HG03139 (cell line): Measurements from ENCODE around the gene MPG.

Source experiments
- ATAC-seq: cut with Tn5 transposase; IDR thresholded peaks from one replicate; pipeline ENCODE4 v1.9.1; 2021; ENCODE audit not compliant: unreplicated experiment

The MPG gene

GRCh38 chr16:83060-83603 lies 5.1 kb downstream of the MPG start:
- no peak for ATAC-seq

DNA sequence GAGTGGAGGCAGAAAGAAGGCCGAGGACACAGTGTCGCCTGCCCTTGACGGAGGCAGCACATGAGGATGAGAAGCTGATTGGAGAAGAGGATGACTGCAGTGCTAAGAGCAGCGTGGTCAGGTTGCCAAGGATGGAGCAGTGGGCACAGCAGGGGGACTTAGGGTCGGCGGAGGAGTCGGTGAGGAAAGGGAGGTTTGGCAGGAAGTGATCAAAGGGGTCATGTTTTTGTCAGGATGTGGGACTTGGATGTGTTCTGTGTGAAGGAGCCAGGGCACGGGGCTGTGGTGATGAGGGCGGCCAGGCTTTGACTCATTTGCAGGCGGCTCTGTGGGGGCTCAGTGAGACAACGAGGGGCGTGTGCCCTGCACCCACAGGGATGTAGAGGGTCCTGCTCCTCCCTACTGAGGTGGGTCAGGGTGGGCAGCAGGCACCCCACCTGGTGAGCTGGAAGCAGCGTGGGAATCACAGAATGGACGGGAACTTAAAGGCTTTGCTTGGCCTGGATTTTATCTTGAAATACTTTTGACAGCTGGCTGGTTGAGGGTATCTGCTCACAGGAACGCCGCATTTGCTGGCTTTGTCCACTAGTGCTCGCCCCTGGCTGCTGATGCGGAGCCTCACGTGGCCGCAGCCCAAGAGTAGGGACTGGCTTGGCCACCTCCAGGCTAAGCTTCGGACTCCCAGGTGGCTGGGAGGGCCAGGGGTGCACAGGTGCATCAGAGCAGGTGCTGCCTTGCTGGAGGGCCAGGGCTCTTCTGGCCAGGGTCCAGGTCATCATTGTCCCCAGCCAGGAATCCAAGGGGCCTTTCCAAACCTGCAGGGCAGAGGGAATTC lies 6.0 kb downstream of the MPG start:
- ATAC-seq = no peak

DNA sequence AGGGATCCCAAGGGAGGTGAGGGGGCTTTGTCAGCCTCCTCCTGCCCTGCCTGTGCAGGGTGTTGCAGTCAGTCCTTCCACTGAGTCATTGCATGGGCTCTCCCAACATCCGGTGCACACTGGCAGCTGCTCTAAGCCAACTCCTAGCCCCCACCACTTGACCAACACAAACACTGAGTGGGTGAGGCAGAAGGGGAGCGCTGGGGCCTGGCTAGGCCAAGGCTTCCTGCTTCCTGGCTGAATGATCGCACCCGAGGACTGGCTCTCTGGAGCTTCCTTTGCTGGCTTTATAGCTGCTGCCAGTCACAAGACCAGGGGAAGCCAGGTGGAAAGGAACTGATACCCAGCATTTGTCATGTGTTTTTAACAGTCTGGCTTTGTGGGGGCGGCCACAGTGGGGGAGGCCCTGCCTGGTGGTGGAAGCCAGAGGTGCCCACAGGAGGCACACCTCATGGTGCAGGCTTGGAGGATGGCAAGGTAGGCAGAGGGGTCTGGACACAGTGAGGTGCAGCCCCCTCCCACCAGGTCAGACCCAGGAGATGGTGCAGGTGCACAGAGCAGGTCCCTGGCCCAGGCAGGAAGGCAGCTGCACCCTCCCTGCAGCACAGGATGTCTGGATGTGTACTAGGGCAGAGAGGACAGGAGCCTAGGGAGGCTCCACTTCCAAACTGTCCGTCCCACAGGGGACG lies 6.8 kb downstream of the MPG start:
- peak; percentile 54 for ATAC-seq

GRCh38 chr16:85407-85782 lies 7.4 kb downstream of the MPG start:
- no peak for ATAC-seq

DNA sequence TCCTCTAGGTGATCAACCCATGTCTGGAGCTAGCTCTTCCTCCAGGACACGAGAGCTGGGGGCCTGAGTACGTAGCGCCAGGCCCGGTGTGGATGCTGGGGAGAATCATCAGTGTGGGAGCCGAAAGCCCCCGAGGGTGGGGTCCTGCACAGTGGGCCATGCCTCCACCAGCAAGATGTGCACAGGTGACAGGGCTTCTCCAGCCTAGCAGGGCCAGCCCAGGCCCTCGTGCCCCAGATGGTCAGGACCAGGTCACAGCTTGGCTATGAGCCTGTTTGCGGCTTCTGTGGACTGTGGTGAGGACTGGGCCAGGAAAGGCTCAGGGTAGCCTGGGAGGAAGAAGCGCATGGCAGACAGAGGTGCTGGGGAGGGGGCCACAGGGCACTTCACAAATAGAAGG lies 7.8 kb downstream of the MPG start:
- ATAC-seq = no peak

DNA sequence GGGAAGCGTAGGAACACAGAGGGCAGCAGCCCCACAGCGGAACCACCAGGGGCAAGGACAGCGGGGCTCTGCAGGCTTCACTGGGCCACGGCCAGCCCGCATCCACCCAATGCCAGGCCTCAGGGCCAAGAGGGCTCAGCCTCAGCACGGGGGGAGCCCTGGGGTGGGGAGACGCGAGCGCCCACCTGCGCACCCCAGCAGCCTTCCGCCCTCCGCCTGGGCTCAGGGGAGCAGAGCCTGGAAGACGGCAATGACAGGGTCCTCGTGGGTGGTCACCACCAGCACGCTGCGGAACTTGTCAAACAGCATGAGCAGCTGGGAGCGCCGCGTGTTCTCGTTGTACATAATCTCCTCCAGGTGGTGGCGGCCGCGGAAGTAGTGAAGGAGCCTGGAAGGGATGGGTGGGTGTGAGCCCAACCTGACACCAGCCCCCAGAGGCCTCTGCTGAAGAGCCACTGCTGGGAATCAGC lies 8.5 kb downstream of the MPG start:
- no peak for ATAC-seq

- ATAC-seq = no peak
Measured at GRCh38 chr16:88613-89012, 10.6 kb downstream of the MPG start.

GRCh38 chr16:89391-90302 lies 11.6 kb downstream of the MPG start:
- no peak for ATAC-seq

DNA sequence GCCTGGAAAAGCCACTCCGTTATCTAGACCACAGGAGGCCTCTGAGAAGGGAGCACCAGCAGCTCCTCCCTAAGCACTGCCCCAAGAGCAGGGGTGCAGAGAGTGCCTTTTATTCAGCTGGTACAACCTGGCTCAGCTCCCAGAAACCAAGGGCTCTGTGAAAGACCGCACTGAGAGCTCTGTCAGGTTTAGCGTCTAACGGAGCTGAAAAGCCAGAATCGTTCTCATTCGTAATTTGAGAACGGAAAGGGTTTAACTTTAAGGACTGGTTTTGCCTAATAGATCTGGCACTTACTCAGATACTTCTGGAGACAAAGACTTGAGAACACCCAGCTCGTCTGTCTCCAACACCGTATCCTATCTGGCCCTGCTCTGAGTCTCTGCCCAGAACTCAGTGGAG lies 13.5 kb downstream of the MPG start:
- no peak for ATAC-seq

DNA sequence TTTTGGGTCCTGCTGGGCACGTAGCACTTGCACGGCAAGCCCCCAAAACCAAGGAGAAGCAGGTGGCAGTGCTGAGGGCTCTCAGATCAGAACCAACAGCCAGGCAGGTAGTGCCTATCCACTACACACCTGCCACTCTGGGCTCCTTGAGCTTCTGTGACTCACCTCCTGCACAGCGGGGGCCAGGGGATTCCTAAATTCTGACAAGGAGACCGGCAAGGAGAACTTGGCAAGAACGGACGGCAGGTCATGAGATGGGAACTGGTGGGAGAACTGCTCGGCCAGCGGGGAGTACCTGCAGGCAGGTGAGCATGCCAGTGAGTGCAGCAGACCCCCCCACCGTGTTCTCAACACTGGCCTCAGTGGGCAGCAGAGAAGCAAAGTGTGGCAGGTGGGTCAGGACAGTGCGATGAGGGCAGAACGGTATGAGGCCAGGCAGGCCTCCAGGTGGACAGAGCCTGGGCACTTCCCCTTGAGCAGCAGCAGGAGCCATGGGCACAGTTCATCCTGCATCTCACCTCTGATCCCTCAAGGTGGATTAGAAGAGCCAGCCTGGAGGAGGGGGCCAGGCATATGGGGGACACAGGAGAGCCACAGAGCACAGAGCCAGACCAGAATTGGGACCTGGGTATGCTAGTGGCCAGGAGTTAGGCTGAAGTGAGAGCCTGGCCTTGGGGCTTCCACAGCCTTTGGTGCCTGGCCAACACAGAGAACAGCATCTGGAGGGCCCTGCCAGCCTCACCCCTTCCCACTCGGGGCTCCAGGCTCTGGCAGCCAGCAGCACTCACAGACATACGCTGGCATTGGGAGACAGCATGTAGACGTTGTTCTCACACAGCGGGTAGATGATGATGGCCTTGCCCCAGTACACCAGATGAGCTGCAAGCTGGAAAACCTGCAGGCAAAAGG lies 14.7 kb downstream of the MPG start:
- no peak for ATAC-seq

DNA sequence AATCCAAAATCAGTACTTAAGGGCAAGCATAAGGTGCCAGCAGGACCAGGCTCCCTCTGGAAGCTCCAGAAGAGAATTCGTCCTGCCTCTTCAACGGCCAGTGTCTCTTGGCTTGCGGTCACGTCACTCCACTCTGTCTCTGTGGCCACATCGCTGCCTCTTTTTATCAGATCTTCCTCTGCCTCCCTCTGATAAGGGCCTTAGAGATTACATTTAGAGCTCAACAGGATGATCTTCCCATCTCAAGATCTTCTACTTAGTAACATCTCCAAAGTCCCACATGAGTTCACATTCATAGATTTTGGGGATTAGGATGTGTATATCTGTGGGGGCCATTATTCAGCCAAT lies 16.9 kb downstream of the MPG start:
- ATAC-seq = no peak

DNA sequence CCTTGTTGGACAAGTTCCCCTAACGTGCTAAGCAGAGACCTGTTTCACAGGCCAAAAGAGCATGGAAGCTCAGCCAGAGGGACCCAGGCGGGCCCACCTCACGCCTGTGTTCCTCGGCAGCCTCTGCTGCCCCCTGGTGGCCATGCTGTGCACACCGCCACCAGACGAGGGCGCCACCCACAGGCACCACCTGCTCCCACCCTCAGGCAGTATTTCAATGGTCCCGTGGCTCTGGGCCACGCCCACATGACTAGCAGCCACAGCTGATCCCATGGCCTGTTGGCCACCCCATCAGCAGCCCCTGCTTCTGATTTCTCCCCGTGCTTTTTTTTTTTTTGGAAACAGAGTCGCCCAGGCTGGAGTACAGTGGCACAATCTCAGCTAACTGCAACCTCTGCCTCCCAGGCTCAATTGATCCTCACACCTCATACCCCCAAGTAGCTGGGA lies 18.9 kb downstream of the MPG start:
- ATAC-seq = peak; percentile 65

GRCh38 chr16:97822-98221 lies 19.8 kb downstream of the MPG start:
- no peak for ATAC-seq

DNA sequence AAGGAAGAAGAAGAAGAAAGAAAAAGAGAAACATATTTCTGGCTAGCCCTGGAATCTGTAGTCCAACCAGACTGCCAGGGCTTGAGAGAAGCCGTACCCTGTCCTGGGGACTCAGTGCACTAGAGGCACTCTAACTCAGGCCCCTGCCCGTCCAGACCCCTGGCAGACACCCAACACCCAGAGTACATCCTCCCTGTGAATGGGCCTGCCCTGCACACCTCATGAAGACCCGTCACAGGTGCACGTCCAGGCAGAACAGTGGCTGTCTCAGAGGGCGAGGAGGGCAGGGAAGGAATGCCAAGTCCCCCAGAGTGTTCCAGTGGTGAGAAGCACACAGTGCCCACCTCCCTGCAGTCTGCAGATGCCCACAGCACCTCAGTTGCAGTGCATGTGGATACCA lies 23.0 kb downstream of the MPG start:
- no peak for ATAC-seq

- no peak for ATAC-seq
Measured at GRCh38 chr16:101586-101985, 23.6 kb downstream of the MPG start.

DNA sequence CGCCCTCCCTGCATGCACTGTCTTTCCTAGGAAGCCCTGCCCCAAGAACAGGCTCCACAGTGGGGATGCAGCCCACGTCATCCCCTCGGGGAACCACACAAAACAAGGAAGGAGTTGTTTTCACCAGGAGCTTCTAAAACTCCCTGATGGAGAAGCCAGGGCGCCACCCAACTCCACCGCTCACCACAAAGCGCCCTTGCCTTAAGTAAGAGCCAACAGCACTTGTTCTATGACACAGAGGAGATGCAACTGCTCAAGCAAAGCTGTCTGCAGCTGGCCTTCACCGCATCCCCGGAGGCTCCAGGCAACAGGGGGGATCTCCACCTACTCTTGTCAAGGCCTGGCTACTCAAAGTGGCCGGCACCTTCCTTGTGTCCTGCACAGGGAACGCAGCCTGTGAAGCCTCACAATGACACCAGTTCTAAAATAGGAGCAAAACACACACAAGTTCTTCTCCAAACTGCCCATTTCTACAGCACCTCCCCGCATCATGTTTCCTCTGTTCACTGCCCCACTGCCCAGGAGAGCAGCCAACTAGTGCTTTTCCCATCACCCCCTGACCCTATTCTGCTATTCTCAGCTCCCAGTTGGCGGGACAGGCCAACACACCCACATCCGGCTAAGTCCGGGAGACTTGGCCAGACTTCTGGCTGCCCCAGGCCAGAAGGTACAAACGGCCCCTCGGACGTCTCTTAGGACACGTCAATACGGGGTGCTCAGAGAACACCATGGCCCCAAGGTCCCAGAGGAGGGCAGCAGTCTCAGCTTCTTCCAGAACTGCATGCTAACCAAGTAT lies 24.2 kb downstream of the MPG start:
- ATAC-seq = no peak

- ATAC-seq = no peak
Measured at GRCh38 chr16:104355-104754, 26.3 kb downstream of the MPG start.

DNA sequence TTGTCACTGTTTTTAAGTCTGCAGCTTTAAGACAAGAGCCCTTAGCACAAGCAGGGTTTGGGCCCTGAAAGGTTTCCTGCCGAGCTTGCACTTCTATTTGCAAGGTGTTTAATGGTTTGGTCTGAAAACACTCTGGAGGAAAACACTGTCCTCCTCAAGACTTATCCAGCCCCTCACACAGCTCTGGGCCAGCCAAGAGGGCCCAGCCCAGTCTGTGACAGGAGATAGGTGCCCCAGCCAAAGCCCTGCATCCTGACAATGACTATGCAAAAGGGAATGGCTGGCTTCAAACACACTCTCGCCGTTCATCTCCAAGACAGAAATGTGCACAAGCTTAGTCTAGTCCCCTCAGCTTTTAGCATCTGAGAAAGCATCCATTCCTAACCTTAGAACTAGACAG lies 26.9 kb downstream of the MPG start:
- ATAC-seq = no peak

DNA sequence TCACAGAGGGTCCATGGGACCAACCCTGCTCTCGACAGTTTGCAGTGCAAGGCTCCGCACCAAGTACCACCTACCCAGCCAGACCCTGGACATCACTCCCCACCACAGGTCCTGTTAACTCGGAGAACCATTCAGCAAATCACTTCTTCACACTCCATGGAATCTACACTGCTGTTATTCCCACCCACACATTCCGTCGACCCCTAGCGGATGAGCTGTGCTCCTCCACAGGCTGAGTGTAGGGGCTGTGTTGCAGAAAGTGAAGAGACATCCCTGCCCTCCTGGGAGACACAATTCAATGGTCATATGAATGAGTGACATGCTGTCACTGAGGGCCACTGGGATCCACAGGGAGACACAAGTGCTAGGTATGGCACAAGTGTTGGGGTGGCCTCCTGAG lies 27.5 kb downstream of the MPG start:
- no peak for ATAC-seq
